ENCODE results near the gene DYNLT5.
"Not testable (repeated sequence)": the region's sequence is repeated elsewhere in the genome, so short reads cannot be mapped to it uniquely, and the experiment has no call there.

GRCh38 chr1:66734531-66734930 lies 17.7 kb upstream of the DYNLT5 start:
- not testable (repeated sequence) for TF ChIP-seq CTCF (conservative IDR thresholded peaks at IDR 0.05; ENCODE audit: low read depth, low read length); EZH2 (IDR thresholded peaks at IDR 0.05; ENCODE audit: low read length, unreplicated experiment); EZH2phosphoT487 (IDR thresholded peaks at IDR 0.05; ENCODE audit: borderline replicate concordance, low read length)
